ENCODE data around the gene DCDC1.

- TF ChIP-seq CTCF (conservative IDR thresholded peaks at IDR 0.05) (no peak), EZH2 (IDR thresholded peaks at IDR 0.05; ENCODE audit: low read depth) (no peak)
Measured at GRCh38 chr11:31173926-31174680, 195.4 kb downstream of the DCDC1 start.
